ENCODE results near the gene RGS19. TPM values are rescaled to one million over a fixed set of nuclear protein-coding genes. Genes with fewer than 3 reads are reported as not detected.

Gene RGS19
- total RNA-seq, 1 donor from 2014 or later = 2.0 TPM

- peaks cover 10% of the 10 kb centered on the region for H3F3A ChIP-seq (ENCODE audit: low read depth)
- Mint-ChIP-seq H3K4me1 (peaks cover 5% of the 10 kb centered on the region), H3K36me3 (no peaks in the 10 kb centered on the region), H3K9me3 (no peaks in the 10 kb centered on the region), H3K4me3 (no peak overlapping the region), H3K27ac (no peak overlapping the region), H3K27me3 (ENCODE audit: insufficient read depth, low read depth) (no peaks in the 10 kb centered on the region)
- no peaks in the 10 kb centered on the region for H3K79me2 ChIP-seq (ENCODE audit: low read depth)
- no peak overlapping the region for H2AFZ ChIP-seq (replicated peaks)
- H4K20me1 ChIP-seq (ENCODE audit: low read depth) = peaks cover 12% of the 10 kb centered on the region
- H3K4me1 ChIP-seq = peaks cover 7% of the 10 kb centered on the region
- H3K9ac ChIP-seq = no peak overlapping the region
- H3K36me3 ChIP-seq = no peaks in the 10 kb centered on the region
- no peak overlapping the region for H3K4me3 ChIP-seq
- no peak overlapping the region for H3K4me2 ChIP-seq
- no peaks in the 10 kb centered on the region for H3K9me3 ChIP-seq (ENCODE audit: low read depth)
- H3K27ac ChIP-seq = no peak overlapping the region
- DNase-seq (ENCODE audit: low spot score) = no peak
- TF ChIP-seq EZH2 (IDR thresholded peaks at IDR 0.05) (no peak), CTCF (IDR thresholded peaks at IDR 0.05) (no peak), EZH2phosphoT487 (IDR thresholded peaks at IDR 0.05) (no peak)
- H3K27me3 ChIP-seq = peaks cover 4% of the 10 kb centered on the region
Measured at GRCh38 chr20:64074184-64074789, 5.0 kb downstream of the RGS19 start.

GRCh38 chr20:64073476-64074183, 5.7 kb downstream of the RGS19 start:
- Histone ChIP-seq H2AFZ (replicated peaks) (no peak overlapping the region), H3K79me2 (ENCODE audit: low read depth) (no peaks in the 10 kb centered on the region), H4K20me1 (ENCODE audit: low read depth) (peaks cover 15% of the 10 kb centered on the region), H3K4me2 (no peak overlapping the region), H3K27me3 (no peaks in the 10 kb centered on the region), H3K4me3 (no peak overlapping the region), H3K36me3 (no peaks in the 10 kb centered on the region), H3K27ac (no peak overlapping the region), H3K4me1 (peaks cover under 1% of the 10 kb centered on the region), H3K9me3 (ENCODE audit: low read depth) (no peaks in the 10 kb centered on the region), H3F3A (ENCODE audit: low read depth) (peaks cover 3% of the 10 kb centered on the region), H3K9ac (no peak overlapping the region)
- Mint-ChIP-seq H3K9me3 (no peaks in the 10 kb centered on the region), H3K4me3 (no peak overlapping the region), H3K27me3 (ENCODE audit: insufficient read depth, low read depth) (no peaks in the 10 kb centered on the region), H3K36me3 (no peaks in the 10 kb centered on the region), H3K27ac (no peak overlapping the region), H3K4me1 (no peaks in the 10 kb centered on the region)
- TF ChIP-seq EZH2 (IDR thresholded peaks at IDR 0.05) (no peak), EZH2phosphoT487 (IDR thresholded peaks at IDR 0.05) (no peak), CTCF (IDR thresholded peaks at IDR 0.05) (no peak)
- no peak for DNase-seq (ENCODE audit: low spot score)

- TF ChIP-seq EZH2phosphoT487 (IDR thresholded peaks at IDR 0.05) = no peak
- TF ChIP-seq EZH2 (IDR thresholded peaks at IDR 0.05) = no peak
- TF ChIP-seq CTCF (IDR thresholded peaks at IDR 0.05) = no peak
- no peak overlapping the region for H3K4me3 ChIP-seq
- no peaks in the 10 kb centered on the region for H3K27me3 ChIP-seq
- Mint-ChIP-seq H3K4me1 (no peaks in the 10 kb centered on the region), H3K4me3 (no peak overlapping the region), H3K27ac (no peak overlapping the region), H3K9me3 (no peaks in the 10 kb centered on the region), H3K36me3 (no peaks in the 10 kb centered on the region), H3K27me3 (ENCODE audit: insufficient read depth, low read depth) (no peaks in the 10 kb centered on the region)
- H3F3A ChIP-seq (ENCODE audit: low read depth) = no peaks in the 10 kb centered on the region
- H4K20me1 ChIP-seq (ENCODE audit: low read depth) = peaks cover 15% of the 10 kb centered on the region
- no peak overlapping the region for H3K9ac ChIP-seq
- no peak overlapping the region for H2AFZ ChIP-seq (replicated peaks)
- no peak overlapping the region for H3K27ac ChIP-seq
- no peaks in the 10 kb centered on the region for H3K9me3 ChIP-seq (ENCODE audit: low read depth)
- no peak overlapping the region for H3K4me2 ChIP-seq
- no peaks in the 10 kb centered on the region for H3K36me3 ChIP-seq
- no peak for DNase-seq (ENCODE audit: low spot score)
- no peaks in the 10 kb centered on the region for H3K4me1 ChIP-seq
- H3K79me2 ChIP-seq (ENCODE audit: low read depth) = no peaks in the 10 kb centered on the region
Measured at GRCh38 chr20:64072498-64073063, 6.7 kb downstream of the RGS19 start.
